Measurements from ENCODE around the gene CANX. TPM values are rescaled to one million over a fixed set of nuclear protein-coding genes. Genes with fewer than 3 reads are reported as not detected.

Gene CANX
- total and polyA plus RNA-seq, 2 of the 13 experiments (the other 11 are each of a cell fraction or from before 2014, with no cell fraction given) = 477 to 680 TPM

- TF ChIP-seq DZIP1 (CRISPR knock-in tag; IDR thresholded peaks at IDR 0.05) = no peak
- TF ChIP-seq ZNF687 (CRISPR knock-in tag; IDR thresholded peaks at IDR 0.05) = peak; percentile 54
- TF ChIP-seq ZBTB33 (CRISPR knock-in tag; IDR thresholded peaks at IDR 0.05) = peak; percentile 89
- TF ChIP-seq KAT8 (CRISPR knock-in tag; IDR thresholded peaks at IDR 0.05) = 0 out of 2 replicates have a peak, but pooled peaks have one; percentile 13
- no peak for TF ChIP-seq ARNT (IDR thresholded peaks at IDR 0.05)
- TF ChIP-seq ATF1 (CRISPR knock-in tag; IDR thresholded peaks at IDR 0.05) = no peak
- no peak for TF ChIP-seq ZBTB44 (CRISPR knock-in tag; IDR thresholded peaks at IDR 0.05)
- 0 out of 2 replicates have a peak, but pooled peaks have one; percentile 29 for TF ChIP-seq ZNF143 (CRISPR knock-in tag; IDR thresholded peaks at IDR 0.05)
Measured at GRCh38 chr5:179762079-179762780, 63.5 kb downstream of the CANX start (continued).

All from HepG2 (cell line).